Ureter (tissue), 1 donor: Measurements from ENCODE around the gene GORASP1. TPM values are rescaled to one million over a fixed set of nuclear protein-coding genes. Genes with fewer than 3 reads are reported as not detected.

Experiments used
- DNase-seq: peaks from one replicate; pipeline ENCODE4 v3.0.0-alpha.2; 2020; ENCODE audit warnings: low spot score
- total RNA-seq: library from RNA; stranded (reverse); gene quantifications from one replicate; pipeline ENCODE4 v1.2.4, GENCODE V29; 2023
- donor health status: DM: yes; HTN: yes; CAD: no.

GORASP1 gene
- 92.2 TPM for total RNA-seq

DNA sequence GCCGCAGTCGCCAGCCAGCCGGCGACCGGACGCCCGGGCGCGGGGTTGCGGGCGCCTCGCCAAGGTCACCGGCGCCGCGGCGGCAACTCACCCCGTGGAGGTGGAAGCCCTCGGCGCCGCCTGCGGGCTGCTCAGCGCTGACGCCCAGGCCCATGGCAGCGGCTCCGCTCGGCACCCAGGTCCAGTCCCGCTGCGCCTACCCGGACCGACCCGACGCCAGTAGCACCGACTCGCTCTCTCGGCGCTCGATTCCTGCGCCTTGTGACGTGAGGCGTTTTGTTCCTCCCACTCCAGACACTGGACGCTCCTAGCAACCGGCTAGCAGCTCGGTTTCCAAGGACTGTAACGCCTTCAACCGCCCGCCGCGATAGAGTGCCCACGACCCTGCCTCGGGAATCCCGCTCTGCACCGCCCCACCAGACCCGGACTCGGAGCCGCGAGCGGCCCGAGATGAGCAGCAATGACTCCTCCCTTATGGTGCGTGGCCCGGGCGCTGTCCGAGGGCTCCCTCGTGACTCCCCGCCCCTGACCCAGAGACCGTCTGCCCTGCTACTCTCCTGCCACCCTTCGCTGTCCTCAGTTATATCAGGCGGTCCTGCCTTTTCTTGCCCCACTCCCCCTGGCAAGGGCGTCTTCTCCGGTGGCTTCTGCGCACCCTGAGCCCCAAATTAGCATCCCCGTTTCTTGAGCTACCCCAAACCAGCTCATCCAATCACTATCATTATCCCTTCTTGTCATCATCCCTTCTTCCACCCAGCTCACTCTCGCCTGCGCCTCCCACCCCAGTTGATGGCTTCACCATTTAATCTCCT, at the start of gene GORASP1, which contains the start of gene TTC21A:
TSS of gene GORASP1 (minus strand) at position 240 of the 812 bp plus-strand sequence. CDS start at position 154, 86 bp downstream.
TSS of gene TTC21A (plus strand) at position 293 of the 812 bp plus-strand sequence. CDS start at position 451, 158 bp downstream.
- DNase-seq, result peak; percentile 84

DNA sequence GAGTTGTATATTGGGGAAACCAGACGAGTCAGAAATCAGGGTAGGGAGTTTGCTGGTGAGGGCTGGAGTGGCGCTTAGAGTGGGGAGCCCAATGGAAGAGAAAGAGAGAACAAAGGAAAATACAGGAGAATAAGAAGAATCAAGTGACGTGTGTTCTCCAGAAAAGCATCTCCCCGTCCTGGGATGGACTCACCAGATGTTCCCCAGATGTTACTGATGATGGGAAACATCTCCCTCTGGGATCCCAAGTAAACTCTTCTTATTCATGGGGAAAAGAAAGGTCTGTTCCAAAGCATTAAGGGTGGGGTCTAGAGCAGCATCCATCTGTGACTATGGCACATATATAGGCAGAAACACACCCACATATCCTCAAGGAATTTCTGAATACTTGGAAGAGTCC, 49.0 kb upstream of the GORASP1 start:
- no peak for DNase-seq

DNA sequence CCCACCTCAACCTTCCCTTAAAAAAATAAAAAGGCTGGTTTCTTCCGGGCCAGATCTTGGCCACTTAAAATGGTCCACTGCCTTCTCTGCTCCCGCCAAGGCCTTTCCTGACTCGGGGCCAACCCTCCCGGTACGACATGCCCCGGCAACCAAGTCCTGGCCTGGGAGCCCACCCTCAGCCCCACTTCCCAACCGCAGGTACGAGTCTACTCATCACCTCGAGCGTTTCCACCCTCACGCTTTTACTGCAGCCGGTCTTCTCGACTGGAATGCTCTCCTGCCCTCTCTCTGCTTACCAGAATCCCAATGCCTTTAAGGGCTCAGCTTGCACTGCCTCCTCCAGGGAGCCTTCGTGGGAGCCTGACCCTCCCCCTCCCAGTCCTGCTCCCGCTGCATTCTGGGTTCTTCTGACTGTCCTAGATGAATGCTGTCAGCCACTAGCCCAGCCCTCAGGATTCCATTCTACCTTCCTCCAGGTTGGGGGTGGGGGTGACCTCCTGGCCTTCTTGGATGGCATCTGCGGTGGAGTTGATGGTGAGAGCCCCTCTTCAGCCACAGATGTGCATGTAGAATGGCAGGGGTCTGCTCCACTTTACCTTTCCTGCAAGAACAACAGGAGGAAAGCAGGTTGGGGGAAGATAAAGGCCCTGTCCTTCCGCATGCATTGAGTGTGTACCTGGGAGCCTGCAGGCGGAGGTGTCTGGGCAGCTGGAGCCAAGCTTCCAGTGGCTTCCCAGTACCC, 47.0 kb upstream of the GORASP1 start:
- DNase-seq, result no peak

DNA sequence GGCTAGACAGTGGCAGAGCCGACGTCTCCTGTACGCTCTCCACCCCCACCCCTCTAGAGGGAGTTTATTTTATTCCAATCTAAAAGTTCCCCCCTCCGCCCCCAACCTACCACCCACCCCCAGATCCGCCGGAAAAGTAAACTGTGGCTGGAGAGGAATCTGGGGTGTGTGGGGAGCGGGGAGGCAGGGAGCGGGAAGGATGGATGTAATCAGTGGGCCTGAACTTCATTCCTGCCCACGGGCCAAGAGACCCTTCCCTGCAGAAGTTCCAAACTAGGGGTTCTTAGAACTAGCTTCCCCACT, 46.5 kb upstream of the GORASP1 start:
- DNase-seq, result no peak

DNA sequence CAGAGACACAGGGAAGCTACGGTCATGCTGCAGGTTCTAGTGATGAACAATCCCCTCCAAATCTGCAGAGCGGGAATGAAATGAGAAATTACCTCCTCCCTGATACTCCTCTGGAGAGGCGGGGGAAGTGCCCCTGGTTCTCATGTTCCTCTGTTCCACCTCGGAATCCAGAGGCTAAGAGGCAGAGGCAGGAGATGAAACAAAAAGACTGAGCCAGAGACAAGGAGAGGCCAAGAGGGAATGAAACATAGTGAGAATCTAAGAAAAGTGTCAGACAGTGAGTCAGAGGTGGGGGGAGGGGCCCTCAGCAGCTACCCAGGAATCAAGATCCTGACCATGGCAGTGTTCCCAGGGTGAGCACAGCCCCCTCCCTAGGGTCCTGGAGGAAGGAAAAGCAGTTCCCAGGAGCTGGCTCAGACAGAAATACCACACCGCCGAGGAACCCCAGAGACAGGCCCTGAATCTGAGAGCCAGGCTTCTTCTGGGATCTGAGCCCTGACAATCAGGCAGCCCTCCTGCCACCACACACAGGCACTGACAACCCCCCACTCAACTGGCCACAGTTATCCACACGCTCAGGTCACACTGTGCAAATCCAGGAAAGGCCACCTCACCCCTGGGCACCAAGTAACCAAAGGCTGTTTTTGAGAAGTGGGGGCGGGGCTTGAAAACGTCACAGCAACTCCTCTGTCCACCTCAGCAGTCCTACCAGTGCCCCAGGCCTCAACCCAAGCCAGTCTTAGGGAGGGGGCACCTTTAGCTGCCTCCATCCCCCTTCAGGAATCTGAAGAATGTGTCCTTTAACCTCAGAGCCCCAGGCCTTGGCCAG, 43.6 kb upstream of the GORASP1 start:
- DNase-seq, result peak; percentile 89

DNA sequence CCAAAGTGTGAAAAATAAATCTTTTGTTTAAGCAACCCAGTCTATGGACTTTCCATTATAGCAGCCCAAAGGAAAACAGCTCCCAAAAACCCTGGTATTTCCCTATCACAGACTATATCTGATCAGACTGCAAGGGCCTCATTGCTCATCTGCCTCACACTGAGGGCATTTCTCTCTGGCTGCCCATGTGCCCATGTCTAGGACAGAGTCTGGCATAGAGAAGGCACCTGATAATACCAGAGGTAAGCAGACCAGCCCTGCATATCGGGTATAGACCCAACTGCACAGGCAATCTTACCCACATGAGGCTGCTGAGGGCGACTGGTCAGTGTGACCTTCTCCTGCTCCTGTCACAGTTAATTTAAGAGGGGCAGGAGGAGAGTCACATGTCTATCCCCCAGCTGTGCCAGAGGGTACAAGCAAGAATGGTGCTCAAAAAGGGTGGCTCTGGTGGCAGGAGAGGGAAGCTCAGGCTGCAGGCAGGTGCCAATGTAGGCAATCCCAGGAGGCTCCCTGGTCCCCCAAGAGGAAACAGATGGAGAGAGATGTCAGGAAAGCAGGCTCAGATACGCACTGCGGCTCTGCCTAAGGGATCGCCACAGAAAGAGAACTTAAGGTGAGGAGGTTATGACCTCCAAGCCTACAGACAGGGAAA, 42.8 kb upstream of the GORASP1 start:
- no peak for DNase-seq

DNA sequence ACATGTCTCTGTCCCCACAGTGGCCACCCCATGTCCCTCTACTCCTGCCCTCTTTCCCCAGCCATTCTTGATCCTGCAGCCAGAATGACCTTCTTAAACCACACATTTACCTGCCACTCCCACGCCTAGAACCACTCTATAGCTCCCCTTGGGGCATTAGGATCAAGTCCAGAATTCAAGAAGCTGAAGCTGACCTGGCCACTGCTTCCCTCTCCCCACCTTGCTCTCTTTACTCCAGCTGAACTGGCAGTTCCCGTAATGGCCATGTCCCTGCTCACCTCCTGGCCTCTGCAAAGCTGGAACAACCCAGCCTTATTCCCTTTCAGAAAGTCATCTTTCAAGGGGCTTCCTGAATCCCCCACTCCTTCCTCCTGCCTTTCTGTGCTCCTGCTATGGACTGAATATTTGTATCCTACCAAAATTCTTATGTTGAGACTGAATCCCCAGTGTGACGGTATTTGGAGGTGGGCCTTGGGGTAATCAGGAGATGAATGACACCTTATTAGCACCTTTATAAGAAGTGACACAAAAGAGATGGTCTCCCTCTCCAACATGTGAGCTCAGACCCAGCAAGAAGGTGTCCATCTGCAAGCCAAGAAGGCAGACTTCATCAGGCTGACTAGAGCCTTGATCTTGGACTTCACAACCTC, 42.2 kb upstream of the GORASP1 start:
- no peak for DNase-seq

DNA sequence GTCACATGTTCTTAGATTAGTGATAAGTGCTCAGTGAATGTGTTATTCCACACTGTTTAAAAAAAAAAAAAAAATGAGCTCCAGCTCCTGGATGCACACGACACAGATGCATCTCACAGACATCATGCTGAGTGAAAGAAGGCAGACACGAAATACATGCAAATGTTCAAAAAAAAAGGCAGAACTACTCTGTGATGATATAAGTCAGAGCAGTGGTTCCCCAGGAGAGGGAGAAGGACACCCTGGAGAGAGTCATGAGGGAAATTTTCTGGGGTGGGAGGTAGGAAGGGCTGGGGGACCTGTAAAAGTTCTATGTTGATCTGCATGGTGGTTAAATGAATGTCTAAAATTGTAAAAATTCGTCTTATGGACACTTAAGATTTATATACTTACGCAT, 41.6 kb upstream of the GORASP1 start:
- DNase-seq, result no peak

DNA sequence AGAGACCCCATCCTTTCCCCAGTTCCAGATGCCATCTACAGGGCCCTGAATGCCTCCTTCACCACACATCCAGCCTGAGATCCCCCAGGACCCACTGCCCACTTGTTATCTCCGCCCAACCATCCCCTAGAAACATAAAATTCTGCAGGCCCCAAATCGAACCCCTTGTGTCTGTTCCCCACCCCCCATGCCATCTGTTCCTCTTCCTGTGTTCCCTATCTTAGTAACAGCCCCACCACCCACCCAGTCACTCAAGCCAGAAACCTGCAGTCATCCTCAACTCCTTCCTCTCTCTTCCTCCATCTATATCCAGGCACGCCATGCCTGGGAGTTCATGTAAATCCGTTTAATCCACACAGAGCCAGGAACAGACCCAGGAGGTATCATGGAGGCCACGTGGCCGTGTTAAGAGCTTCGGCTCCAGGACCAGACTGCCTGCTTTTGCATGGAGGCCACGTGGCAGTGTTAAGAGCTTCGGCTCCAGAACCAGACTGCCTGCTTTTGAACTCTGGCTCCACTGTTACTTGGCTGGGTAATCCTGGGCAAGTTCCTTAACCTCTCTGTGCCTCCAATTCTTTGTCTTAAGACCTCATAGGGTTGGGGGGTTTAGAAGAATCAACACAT, 41.1 kb upstream of the GORASP1 start:
- DNase-seq, result no peak

DNA sequence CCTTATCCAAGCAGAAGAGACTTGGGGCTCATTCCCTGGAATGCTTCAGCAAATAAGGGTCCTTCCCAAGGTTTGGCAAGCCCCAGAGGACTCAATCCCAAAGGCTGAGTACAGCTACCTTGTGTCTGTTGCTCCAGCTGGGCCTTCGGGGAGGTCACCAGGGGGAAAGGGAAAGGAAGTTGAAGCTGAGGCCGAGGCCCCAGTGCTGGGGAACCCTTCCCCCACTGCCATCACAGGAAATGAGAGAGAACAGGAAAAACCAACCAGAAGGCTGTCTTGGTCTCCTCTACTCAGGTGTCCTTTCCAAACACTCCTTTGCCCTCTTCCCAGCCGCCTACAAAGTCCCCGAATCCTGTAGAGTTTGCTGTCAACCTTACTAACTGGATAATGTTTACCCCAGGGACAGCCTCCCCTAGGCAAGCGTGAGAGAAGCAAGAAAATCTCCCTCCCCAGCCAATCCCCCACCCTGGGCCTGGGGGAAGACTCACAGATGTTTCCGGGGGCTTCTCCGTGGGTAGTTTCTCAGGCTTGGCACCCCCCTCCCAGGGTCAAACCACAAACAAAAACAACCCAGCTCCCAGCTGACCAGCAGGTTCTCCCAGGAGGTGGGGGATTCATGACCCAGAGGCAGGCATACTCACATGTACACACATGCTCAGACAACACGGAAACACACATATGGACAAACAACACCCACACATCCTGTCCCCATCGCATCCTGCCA, 40.4 kb upstream of the GORASP1 start:
- DNase-seq, result peak; percentile 68

DNA sequence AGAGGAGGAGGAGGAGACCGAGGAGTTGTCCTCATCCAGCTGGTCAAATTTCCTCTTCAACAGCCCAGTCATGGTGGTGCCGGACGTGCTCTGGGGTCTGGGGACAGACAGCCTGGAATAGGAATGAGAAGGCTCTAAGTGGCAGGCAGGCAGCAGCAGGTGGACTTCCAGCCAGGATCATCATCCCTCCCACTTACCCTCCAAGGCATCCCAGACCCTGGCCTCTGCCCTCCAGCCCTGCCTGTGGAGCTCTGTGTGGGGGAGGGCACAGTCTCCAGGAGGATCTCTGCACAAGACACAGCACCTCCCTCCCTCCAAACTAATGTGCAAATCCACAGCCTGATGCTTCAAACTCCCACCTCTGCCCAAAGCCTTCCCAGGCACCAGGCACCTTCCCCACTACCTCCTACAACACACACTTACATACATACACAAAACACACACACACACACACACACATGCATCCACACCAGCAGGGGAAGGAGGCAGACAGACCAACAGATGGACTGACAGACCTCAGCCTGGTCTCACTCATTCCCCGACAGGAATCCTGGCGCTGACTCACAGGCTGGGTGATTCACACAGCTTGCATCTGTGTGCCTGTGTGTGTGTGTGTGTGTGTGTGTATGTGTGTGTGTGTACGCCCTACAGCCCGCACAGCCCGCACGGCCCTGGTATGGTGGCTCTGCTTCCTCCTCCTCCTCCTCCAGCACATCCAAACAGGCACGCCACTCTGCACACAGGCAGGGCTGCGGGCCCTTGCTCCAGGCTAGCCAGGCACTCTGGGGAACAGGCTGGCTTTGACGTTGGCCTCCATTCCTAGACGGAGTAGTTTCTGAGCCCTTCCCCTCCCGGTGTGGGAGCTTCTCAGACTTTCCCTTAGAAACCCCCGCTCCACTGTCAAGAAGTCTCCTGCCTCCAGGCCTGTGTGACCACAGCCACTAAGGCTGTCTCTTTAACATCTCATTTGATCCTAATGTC, 39.5 kb upstream of the GORASP1 start:
- peak; percentile 86 for DNase-seq

DNA sequence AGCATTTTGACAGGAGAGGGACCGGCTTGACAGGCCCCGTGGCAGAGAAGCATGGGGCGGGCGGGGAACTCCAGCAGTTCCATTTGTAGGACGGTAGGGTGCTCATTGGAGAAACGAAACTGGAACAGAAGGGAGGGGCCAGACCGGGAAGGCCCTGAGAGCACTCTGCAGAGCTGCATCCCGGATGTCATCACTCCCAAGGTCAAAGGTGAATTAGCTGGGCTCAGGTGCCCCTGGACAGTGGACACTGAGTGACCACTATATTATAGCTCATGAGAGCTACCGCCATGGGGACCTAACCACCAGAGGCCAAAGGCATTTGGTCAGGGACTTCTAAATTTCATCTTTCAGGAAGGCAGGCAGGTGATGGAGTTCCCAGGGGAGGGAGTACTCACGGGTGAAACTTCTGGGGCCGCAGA, 38.7 kb upstream of the GORASP1 start:
- no peak for DNase-seq

DNA sequence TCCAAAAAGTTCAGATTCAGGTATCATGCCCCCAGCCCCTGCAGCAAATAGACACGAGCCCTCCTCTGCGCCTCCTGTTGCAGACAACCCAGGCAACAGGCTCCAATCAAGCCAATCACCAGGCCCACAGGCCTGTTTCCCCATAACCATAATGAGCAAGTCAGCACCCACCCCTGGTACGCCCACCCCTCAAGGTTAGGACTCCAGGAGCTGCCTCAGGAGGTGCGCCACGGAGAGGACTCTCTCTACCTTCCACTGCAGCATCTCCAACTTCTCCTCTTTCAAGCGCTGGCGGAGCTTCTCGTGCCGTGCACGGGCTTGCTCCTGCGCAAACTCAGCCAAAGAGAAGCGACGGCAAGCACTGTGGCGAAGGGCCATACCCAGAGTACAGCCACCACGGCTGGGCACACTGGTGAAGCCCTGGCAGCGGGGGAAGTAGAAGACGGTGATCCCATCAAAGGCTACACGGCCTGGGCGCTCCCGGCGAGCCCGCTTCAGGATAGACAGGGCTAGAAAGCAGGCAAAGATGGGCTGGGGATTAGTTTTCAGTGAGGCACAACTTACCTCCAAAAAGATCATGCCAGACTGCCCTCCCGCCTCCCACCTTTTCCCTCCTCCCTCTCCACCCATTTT, 37.4 kb upstream of the GORASP1 start:
- DNase-seq, result no peak

DNA sequence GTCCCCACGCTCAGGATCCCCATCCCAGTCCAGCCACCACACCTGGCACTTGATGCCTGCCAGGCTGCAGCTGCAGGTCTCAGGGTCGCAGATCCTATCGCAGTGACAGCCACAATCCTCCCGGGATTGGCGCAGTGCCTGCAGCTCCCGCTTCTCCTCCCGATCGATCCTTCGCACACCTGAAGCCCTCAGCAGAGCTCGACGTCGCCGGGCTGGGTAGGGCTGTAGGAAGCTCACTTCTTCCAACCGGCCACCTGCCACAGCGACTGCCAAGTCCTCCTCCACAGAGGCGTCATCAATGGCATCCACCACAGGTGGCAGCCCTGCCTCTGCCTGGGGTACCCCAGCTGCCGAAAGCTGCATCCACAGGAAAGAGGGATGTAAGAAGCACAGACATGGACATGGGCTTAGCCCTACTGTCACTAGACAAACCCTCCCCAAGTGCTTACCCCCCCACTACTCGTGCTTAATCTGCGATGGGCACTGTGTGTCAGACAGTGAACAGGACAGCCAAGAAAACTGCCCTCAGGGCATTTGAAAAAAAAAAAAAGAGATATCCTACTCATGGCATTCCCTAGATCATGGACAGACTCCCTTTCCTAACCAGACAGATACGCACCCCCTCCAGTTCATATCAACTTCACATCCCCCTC, 36.8 kb upstream of the GORASP1 start:
- DNase-seq, result no peak

DNA sequence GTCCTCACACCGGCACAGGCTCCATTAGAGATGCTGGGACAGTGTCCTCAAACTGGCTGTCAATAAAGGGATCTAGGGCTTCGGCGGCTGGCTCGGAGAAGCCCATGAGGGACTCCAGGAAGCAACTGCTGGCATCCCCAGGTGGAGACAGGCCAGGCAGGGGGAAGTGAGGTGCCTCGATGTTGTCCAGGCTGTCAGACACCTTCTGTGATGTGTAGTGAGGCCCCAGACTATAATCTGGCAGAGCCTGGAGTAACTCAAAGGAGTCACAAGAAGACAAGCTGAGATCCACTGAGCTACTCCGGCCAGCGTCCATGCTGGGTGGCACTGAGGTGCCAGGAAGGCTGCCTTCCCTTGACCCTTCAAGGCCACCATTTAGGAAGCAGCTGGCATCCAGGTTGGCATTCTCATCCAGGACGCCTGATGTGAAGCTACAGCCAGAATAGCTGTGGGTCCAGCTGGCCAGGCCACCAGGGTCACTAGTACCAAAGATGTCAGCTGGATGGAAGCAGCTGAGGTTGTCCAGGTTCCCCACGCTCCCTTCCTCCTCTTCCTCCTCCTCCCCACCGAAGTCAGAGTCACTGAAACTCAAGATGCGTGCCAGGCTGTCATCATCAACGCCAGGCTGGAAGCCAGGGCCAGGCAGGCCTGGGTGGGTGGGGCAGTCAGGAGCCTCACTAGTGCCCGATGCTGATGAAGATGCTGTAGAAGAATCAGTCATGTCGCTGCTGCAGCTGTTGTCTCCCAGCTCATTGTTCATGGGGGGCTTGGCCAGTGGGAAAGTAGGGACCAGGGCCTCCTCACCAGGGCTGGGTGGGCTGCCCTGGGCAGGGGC, 35.8 kb upstream of the GORASP1 start:
- no peak for DNase-seq

DNA sequence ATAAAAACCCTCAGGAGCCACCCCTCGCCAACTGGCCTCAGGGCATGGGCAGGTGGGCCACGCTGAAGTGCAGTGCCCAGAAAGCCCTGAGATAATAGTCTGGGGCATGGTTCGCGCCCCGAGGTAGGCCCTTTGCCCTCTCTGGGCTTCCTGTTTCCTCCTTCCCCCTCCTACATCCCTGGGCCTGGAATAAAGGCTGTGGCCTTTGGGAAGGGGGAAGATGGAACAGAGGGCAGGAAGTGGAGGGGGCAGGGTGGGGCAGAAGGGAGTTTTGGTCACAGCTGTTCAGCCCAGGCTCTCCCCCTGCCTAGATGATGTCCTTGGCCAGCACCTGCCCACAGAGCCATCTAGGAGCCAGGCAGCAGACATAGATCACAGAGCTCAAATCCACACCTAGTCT, 34.6 kb upstream of the GORASP1 start:
- no peak for DNase-seq
